Measurements from ENCODE around the gene IGSF23.
"Not testable (repeated sequence)": the region's sequence is repeated elsewhere in the genome, so short reads cannot be mapped to it uniquely, and the experiment has no call there.

The IGSF23 gene

DNA sequence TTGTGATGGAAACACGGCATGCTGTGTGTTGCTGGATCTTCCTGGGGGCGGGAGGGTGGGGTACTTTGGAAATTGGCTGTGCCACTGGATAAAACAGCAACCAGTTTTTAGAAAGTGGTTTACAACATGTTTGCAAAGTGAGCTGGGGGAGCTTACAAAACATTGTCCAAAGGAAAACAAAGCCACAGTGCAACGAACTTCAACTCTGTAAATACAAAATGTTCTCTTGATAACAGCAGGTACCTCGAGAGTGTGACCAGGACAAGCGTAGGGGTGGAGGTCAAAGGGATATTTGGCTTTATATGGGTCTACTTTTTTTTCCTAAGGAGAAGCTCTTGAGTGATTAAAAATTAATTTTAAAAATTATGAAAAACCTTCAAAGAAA is 2.5 kb downstream of the IGSF23 start:
- DNase-seq: no peak

- DNase-seq: no peak
Observed at GRCh38 chr19:44617110-44617880, 3.9 kb downstream of the IGSF23 start.

DNA sequence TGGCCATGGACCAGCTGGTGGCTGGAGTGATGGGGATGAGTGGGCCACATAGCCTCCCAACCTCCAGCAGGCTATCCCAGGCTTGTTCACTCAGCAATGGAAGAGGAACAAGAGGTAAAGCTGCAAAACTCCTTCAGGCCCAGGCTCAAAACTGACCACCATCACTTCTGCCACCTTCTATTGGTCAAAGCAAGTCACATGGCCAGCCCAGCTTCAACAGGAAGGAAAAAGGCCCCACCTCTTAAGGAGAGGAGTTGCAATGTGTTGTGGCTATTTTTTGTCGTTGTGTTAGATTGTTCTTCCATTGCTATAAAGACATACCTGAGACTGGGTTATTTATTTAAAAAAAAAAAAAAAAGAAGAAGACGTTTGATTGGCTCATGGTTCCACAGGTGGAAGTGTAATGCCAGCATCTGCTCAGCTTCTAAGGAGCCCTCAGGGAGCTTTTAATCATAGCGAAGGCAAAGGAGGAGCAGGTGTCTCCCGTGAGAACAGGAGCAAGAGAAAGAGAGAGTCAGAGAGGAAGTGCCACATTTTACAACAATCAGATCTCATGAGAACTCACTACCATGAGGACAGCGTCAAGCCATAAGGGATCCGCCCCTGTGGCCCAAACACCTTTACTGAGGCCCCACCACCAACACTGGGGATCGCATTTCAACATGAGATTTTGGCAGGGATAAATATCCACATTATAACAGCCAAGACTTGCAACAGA is 5.4 kb downstream of the IGSF23 start:
- DNase-seq: no peak

DNA sequence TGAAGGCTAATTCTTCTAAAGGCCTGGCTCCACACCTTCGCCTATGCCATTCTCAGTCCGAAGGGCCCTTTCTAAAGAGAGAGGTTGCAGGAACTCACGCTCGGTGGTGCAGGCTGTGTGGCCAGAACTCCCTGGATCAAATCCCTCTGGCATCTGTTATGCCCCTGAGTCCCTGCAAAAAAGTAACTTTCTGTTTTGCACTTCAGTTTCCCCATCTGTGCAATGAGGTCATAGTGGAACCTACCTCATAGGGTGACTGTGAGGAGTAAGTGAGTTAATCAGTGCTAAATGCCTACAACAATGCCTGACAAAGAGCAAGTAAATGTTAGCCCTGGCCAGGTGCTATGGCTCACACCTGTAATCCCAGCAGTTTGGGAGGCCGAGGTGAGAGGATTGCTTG is 7.3 kb downstream of the IGSF23 start:
- DNase-seq: no peak

DNA sequence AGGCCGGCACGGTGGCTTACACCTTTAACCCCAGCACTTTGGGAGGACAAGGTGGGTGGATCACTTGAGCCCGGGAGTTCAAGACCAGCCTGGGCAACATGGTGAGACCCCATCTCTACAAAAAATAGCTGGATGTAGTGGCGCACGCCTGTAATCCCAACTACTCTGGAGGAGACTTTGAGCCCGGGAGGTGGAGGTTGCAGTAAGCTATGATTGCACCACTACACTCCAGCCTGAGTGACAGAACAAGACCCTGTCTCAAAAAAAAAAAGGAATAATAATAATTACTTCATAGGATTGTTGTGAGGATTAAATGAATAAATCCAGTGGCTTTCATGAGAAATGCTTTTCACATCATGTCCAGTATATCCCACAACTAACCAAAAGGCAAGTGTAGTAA is 8.0 kb downstream of the IGSF23 start:
- DNase-seq: no peak

- no peak for DNase-seq
Observed at GRCh38 chr19:44623080-44623479, 9.7 kb downstream of the IGSF23 start.

DNA sequence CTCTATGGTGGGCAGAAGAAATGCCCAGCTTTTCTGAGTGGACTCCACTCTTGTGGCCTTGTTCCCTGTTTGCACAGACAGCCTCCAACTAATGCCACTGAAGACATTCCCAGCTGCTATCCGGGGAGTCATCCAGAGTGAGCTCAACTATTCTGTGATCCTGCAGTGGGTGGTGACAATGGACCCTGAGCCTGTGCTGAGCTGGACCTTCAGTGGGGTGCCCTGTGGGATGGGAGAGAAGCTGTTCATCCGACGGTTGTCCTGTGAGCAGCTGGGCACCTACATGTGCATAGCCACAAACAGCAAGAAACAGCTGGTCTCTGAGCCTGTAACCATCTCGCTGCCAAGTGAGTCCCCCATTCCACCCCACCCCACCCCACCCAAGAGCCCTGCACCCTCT is 10.3 kb downstream of the IGSF23 start:
- DNase-seq: no peak

DNA sequence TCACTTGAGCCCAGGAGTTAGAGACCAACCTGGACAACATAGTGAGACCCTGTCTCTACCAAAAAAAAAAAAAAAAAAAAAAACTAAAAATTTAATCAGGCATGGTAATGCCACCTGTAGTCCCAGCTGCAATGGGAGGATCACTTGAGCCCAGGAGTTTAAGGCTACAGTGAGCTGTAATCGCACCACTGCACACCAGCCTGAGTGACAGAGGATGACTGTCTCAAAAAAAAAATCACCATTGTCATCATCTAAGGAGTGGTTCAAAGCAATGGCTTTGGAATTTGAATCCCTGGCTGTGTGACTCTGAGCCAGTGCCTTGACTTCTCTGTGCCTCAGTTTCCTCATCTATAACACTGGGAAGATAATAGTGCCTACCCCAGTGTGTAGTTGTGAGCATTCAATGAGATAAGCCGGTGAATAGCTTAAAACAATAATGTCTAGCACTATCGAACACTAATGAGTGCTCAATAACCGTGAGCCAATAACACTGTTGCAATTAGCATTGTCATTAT is 11.5 kb downstream of the IGSF23 start:
- DNase-seq: no peak

- DNase-seq: not testable (repeated sequence)
Observed at GRCh38 chr19:44625637-44626036, 12.3 kb downstream of the IGSF23 start.

DNA sequence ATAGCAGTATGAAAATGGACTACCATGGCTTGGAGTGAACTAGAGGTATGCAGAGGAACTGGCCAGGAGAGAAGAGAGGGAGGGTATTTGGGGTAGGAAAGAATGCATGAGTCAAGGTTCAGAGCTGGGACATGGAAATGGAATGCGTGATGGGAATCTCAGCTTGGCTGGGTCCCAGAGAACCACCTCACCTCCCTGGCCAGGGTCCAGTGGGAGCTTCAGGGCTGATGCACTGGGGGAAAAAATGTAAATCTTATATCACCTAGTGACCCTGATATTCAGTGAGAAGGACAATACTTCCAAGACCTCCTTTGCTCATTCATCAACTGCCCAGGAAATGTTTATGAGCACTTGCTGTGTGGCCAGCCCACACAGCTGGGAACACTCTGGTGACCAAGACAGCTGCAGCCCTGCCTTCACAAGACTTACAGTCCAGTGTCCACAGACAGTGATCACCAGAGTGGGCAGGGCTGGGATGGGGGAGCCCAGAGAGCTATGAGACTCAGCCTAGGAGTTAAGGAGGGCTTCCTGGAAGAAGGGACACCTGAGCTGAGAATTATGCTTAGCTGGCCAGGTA is 12.8 kb downstream of the IGSF23 start:
- DNase-seq: no peak

- no peak for DNase-seq
Observed at GRCh38 chr19:44627631-44628030, 14.3 kb downstream of the IGSF23 start.

GRCh38 chr19:44628793-44629192 is 15.4 kb downstream of the IGSF23 start:
- DNase-seq: no peak

DNA sequence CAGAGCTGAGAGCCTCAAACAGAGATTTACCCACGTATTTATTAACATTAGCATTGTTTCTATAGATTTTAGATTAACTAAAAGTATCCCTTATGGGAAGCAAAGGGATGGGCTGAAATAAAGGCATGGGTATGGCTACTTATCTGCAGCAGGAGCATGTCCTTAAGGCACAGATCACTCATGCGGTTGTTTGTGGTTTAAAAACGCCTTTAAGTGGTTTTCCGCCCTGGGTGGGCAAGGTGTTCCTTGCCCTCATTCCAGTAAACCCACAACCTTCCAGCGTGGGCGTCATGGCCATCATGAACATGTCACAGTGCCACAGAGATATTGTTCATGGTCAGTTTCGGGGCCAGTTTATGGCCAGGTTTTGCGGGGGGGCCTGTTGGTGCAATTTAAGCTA is 18.2 kb downstream of the IGSF23 start:
- not testable (repeated sequence) for DNase-seq

DNA sequence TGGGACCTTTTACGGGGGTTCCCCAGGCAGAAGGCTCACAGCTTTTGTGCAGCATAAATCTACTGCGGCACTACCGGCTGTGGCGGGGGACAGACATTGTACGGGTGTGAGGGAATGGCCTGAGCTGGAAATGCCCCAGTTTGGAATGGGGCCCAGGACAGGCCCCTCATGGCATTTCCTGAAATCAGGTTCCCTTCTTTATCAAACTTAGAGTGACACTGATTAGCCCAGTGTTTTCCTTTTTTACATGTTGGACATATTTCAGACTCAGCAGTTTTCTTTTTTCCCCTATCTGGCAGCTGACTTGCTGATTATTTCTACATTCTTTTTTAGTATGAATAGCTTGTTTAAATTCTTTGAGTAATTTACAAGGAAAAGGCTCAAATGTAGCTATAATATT is 20.7 kb downstream of the IGSF23 start:
- DNase-seq: not testable (repeated sequence)

- no peak for DNase-seq
Observed at GRCh38 chr19:44634785-44635184, 21.4 kb downstream of the IGSF23 start.

- DNase-seq: no peak
Observed at GRCh38 chr19:44635581-44636438, 22.4 kb downstream of the IGSF23 start.

DNA sequence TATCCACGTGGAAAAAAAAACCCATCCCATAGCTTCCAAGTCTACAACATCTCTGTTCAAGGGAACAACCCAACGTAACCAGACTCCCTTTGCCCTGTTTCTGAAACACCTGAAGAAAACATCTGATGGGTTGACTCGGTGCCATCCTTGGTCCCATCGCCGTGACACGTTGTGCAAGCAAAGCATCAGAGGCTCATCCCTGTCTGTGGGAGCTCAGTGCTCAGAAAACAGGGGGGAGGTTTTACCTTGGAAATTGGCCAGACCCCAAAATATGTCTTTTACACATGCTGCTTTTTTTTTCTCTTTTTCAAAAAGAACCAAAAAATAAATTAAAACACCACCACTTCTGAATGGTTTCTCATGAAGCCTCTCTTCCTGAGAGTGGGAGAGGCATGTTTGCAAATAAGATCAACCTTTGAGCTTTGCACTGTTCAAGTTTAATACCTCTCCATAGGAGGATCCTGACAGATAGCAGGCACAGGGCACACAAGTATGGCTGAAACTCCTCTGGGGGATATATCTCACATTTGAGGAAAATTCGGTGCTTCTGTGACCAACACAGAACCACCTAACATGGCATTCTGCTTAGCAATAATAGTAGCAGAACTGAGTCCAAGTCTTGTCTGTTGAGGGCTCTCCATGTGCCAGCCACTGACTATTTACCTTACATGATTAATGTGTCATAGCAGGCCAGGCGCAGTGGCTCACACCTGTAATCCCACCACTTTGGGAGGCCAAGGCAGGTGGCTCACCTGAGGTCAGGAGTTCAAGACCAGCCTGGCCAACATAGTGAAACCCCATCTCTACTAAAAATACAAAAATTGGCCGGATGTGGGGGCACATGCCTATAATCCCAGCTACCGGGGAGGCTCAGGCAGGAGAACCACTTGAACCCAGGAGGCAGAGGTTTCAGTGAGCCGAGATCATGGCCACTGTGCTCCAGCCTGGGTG is 23.4 kb downstream of the IGSF23 start:
- DNase-seq: no peak

DNA sequence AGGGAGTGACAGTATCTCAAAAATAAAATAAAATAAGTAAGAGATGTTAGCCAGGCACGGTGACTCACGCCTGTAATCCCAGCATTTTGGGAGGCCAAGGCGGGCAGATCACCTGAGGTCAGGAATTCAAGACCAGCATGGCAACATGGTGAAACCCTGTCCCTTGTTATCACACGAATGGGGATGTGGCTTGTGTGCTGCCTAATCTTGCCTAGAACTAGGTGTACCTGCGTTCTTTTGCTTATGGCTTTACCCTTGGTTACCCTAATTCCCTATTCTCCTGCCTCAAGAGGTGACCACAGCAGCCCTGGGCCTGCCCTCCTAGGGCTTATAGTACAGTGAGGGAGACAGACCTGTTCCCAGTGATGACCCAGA is 24.0 kb downstream of the IGSF23 start:
- DNase-seq: no peak

DNA sequence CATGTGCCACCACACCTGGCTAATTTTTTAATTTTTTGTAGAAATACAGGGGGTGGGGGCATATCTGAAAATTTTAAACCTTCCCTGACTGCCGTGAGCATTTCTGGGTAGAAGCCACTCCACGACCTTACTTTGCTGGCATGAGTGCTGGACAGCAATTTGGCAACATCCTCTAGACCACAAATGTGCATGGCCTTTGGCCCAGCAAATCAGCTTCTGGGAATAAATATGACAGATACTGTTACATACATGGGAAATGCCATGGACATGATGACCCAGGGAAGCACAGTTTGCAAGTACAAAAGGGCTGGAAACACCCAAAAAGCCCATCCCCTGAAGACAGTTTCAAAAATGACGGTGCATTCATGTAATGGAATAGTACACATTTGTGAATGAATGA is 27.2 kb downstream of the IGSF23 start:
- no peak for DNase-seq

GRCh38 chr19:44641501-44642265 is 28.3 kb downstream of the IGSF23 start:
- no peak for DNase-seq

DNA sequence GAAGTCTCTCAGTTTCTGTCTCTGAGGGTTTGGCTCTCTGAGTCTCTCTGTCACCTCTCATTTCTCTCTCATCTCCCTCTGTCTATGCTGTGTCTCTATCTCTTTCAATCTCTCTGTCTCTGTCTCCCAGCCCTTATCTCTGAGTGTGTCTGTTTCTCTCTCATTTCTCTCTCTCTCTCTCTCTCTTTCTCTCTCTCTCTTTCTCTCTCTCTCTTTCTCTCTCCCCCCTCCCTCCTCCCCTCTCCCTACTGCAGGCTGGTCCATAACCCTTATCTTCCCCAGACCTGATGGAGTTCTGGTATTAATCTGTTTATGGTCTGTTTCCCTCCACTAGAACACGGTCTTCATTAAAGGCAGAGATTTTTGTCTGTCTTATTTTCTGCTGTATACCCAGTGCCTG is 29.0 kb downstream of the IGSF23 start:
- DNase-seq: no peak
